Forelimb muscle (tissue), 1 donor: Measurements from ENCODE around the gene VAMP2. TPM values are rescaled to one million over a fixed set of nuclear protein-coding genes. Genes with fewer than 3 reads are reported as not detected.

ENCODE experiments used
- polyA plus RNA-seq: library from polyadenylated mRNA; unstranded; fragments of 120-200 nt; gene quantifications from one replicate; pipeline ENCODE4 v1.2.1, GENCODE V29; 2013; ENCODE audit not compliant: insufficient read length

The VAMP2 gene
- polyA plus RNA-seq, 1 donor = 61.9 TPM

Other genes starting within 250 kb of the VAMP2 start
- gene RNF227, start 246.7 kb downstream of the VAMP2 start, polyA plus RNA-seq = 2.5 TPM
- gene KCNAB3, start 233.1 kb downstream of the VAMP2 start, polyA plus RNA-seq = 4.6 TPM
- gene TRAPPC1, start 231.0 kb downstream of the VAMP2 start, polyA plus RNA-seq = 86.8 TPM
- gene CNTROB, start 230.7 kb downstream of the VAMP2 start, polyA plus RNA-seq = 31.0 TPM
- gene GUCY2D, start 160.3 kb downstream of the VAMP2 start, polyA plus RNA-seq = not detected
- 0.59 TPM for gene ALOX15B, start 123.9 kb downstream of the VAMP2 start, polyA plus RNA-seq
- gene ALOX12B, start 75.2 kb downstream of the VAMP2 start, polyA plus RNA-seq = not detected
- gene ALOXE3, start 44.4 kb downstream of the VAMP2 start, polyA plus RNA-seq = not detected
- 0.08 TPM for gene HES7, start 38.8 kb downstream of the VAMP2 start, polyA plus RNA-seq
- 59.2 TPM for gene PER1, start 10.5 kb downstream of the VAMP2 start, polyA plus RNA-seq
- 5.7 TPM for gene TMEM107, start 13.4 kb upstream of the VAMP2 start, polyA plus RNA-seq
- gene BORCS6, start 27.2 kb upstream of the VAMP2 start, polyA plus RNA-seq = 4.9 TPM
- gene AURKB, start 47.6 kb upstream of the VAMP2 start, polyA plus RNA-seq = 12.9 TPM
- gene CTC1, start 85.1 kb upstream of the VAMP2 start, polyA plus RNA-seq = 10.9 TPM
- 20.8 TPM for gene PFAS, start 86.3 kb upstream of the VAMP2 start, polyA plus RNA-seq
- 18.8 TPM for gene RANGRF, start 125.7 kb upstream of the VAMP2 start, polyA plus RNA-seq
- 1.6 TPM for gene SLC25A35, start 132.5 kb upstream of the VAMP2 start, polyA plus RNA-seq
- gene ARHGEF15, start 147.3 kb upstream of the VAMP2 start, polyA plus RNA-seq = 12.4 TPM
- gene ODF4, start 176.9 kb upstream of the VAMP2 start, polyA plus RNA-seq = not detected
- gene RPL26, start 220.2 kb upstream of the VAMP2 start, polyA plus RNA-seq = 3,446 TPM
- gene RNF222, start 234.9 kb upstream of the VAMP2 start, polyA plus RNA-seq = not detected